Esophagus squamous epithelium (tissue), 4 donors: ENCODE data around the gene CAB39L.

ENCODE experiments used
- POLR2A ChIP-seq, 4 donors: fragments of 450-650 bp; IDR thresholded peaks; one replicate each; pipeline ENCODE4 v1.6.1; 2017; ENCODE audit warnings: antibody characterized with exemption in 4 of 4, mild to moderate bottlenecking in 4 of 4, moderate library complexity in 3 of 4
- TF ChIP-seq, protein P1 (sequence below), 6 experiments: fragments of 450-650 bp in 4 of 6; fragments of 200-600 bp in 2 of 6; sonication (generic) in 2 of 6; IDR thresholded peaks; one replicate each; pipeline ENCODE4 v1.5.1; 2016 to 2019; ENCODE audit warnings: antibody characterized with exemption in 6 of 6, mild to moderate bottlenecking in 4 of 6, moderate library complexity in 4 of 6

DNA sequence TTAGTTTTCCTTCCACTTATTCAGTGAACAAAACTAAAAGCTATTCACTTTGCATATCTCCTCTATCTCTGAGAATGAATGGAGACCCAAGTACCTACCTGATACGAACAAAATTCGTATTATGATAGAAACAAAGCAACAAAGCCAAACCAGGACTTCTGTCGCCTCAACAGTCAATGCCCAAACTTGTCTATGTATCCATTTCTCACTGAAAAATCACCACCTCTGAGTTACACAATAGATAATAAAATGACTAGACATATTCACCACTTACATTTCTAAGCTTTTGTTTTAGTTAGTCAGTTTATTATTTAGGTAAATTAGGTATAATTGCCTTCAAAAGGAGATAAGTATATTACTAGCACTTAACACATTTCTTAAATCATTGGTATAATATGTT, 67.7 kb downstream of the CAB39L start:
- TF ChIP-seq, protein P1, sequence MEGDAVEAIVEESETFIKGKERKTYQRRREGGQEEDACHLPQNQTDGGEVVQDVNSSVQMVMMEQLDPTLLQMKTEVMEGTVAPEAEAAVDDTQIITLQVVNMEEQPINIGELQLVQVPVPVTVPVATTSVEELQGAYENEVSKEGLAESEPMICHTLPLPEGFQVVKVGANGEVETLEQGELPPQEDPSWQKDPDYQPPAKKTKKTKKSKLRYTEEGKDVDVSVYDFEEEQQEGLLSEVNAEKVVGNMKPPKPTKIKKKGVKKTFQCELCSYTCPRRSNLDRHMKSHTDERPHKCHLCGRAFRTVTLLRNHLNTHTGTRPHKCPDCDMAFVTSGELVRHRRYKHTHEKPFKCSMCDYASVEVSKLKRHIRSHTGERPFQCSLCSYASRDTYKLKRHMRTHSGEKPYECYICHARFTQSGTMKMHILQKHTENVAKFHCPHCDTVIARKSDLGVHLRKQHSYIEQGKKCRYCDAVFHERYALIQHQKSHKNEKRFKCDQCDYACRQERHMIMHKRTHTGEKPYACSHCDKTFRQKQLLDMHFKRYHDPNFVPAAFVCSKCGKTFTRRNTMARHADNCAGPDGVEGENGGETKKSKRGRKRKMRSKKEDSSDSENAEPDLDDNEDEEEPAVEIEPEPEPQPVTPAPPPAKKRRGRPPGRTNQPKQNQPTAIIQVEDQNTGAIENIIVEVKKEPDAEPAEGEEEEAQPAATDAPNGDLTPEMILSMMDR (IDR thresholded peaks at IDR 0.05), result no peak
- TF ChIP-seq POLR2A (IDR thresholded peaks at IDR 0.05), result no peak
